ENCODE results near the gene HIVEP3. TPM values are rescaled to one million over a fixed set of nuclear protein-coding genes. Genes with fewer than 3 reads are reported as not detected.

The HIVEP3 gene
- total RNA-seq, 1 experiment from 2014 or later: 0.55 TPM

- TF ChIP-seq JAZF1 (CRISPR knock-in tag; IDR thresholded peaks at IDR 0.05): no peak
Measured at GRCh38 chr1:41827991-41828570, 90.6 kb downstream of the HIVEP3 start (continued).

- Mint-ChIP-seq H3K27ac (peak overlapping the region; percentile 37; the same call in 1 of the 2 replicates), H3K27me3 (ENCODE audit: low read depth) (peaks cover 3% of the 10 kb centered on the region; the same call in 1 of the 2 replicates), H3K4me1 (peaks cover 34% of the 10 kb centered on the region), H3K4me3 (no peak overlapping the region), H3K36me3 (no peaks in the 10 kb centered on the region), H3K9me3 (no peaks in the 10 kb centered on the region)
- no peak for TF ChIP-seq ZBTB43 (CRISPR knock-in tag; IDR thresholded peaks at IDR 0.05)
- TF ChIP-seq PRDM15 (CRISPR knock-in tag; IDR thresholded peaks at IDR 0.05): no peak
- no peak for TF ChIP-seq ATF6 (CRISPR knock-in tag; IDR thresholded peaks at IDR 0.05)
- no peak for TF ChIP-seq CTCF (IDR thresholded peaks at IDR 0.05)
- TF ChIP-seq ETV6 (CRISPR knock-in tag; IDR thresholded peaks at IDR 0.05): peak; percentile 78; the same call in 1 of the 2 replicates
- no peak for TF ChIP-seq CBFB (CRISPR knock-in tag; IDR thresholded peaks at IDR 0.05; ENCODE audit: low read depth)
- TF ChIP-seq ZNF423 (CRISPR knock-in tag; IDR thresholded peaks at IDR 0.05): peak; percentile 44; the same call in 1 of the 2 replicates
- peak; percentile 14; the same call in 1 of the 2 replicates for TF ChIP-seq MAX (CRISPR knock-in tag; IDR thresholded peaks at IDR 0.05)
- no peak for TF ChIP-seq PRRX2 (CRISPR knock-in tag; IDR thresholded peaks at IDR 0.05)
- TF ChIP-seq RORB (CRISPR knock-in tag; IDR thresholded peaks at IDR 0.05): no peak
- TF ChIP-seq TEAD1 (CRISPR knock-in tag; IDR thresholded peaks at IDR 0.05): peak; percentile 90; the same call in 1 of the 2 replicates
- 0 out of 2 replicates have a peak, but pooled peaks have one; percentile 42 for TF ChIP-seq FOXP4 (CRISPR knock-in tag; IDR thresholded peaks at IDR 0.05)
- no peak for TF ChIP-seq NR2C2 (CRISPR knock-in tag; IDR thresholded peaks at IDR 0.05)
- TF ChIP-seq ERG (CRISPR knock-in tag; IDR thresholded peaks at IDR 0.05): no peak
- TF ChIP-seq ESRRA (CRISPR knock-in tag; IDR thresholded peaks at IDR 0.05; ENCODE audit: borderline replicate concordance): no peak
- no peak for TF ChIP-seq TEAD4 (CRISPR knock-in tag; IDR thresholded peaks at IDR 0.05)
- ChIA-PET CTCF (interaction anchor here (1.2 to 2.5 kb wide), 3 partner anchors 11 to 249 kb away, joined by 4 to 12 read pairs (median 5); no protein-coding TSS in a partner anchor), POLR2A (interaction anchor here (0.5 kb wide), 1 partner anchor 46 kb away, joined by 3 read pairs; no protein-coding TSS in a partner anchor)
- peak; percentile 99 for ATAC-seq
- DNase-seq (ENCODE audit: low spot score): peak; percentile 79
Measured at GRCh38 chr1:41823471-41823870, 95.3 kb downstream of the HIVEP3 start.

All from WTC11 (cell line).